DLD1 (cell line): ENCODE data around the gene MEX3C.

Experiments used
- in situ Hi-C: cut with HindIII; loops from 2 replicates; pipeline ENCODE4 v1.10.0; 2017; ENCODE audit warnings: low sequenced_read_pairs

Gene MEX3C

DNA sequence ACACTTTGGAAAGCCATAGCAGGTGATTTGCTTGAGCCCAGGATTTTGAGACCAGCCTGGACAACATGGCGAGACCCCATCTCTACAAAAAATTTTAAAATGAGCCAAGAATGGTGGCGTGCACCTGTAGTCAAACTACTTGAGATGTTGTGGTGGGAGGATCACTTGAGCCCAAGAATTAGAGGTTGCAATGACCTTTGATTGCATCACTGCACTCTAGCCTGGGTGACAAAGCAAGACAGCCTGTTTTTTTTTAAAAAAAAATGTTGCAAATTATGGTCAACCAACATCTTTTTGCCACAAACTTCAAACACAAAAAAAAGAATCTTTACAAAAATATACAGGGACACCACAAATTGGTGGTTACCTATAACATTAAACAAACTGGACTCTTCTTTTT is 40.3 kb downstream of the MEX3C start:
- in situ Hi-C loops = no loop called here

DNA sequence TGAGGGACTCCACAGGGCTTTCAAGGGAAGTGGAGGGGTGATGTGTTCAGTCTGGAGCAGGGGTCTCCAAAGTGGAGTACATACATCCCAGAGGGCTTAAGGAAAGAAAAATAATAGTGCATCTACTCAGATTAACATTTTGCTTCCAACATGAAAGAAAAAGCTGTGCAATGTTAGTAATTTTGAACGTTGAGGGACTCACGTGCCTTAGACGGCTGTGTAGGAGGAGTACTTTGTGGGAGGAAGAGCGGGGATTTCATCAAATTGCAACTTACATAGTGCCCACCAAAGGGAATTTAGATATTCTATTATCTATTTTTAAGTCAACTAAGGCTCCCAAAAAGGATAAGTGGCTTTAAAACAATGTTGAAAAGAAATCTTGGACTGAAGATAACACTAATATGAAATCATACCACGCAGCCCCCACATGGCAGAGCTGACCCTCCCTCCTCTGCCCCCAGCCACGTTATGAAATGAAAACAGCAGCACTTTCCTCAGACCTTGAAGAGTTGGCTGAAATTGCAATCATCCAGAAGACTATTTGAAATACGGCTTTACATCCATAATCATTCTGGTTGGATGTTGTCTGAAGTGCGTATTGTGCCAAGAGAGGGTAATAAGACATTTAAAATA is 42.9 kb downstream of the MEX3C start:
- in situ Hi-C loops = no loop called here

GRCh38 chr18:51153659-51154371 is 43.7 kb downstream of the MEX3C start:
- in situ Hi-C loops = no loop called here

GRCh38 chr18:51151568-51152511 is 45.6 kb downstream of the MEX3C start:
- in situ Hi-C loops = no loop called here

GRCh38 chr18:51151185-51151567 is 46.3 kb downstream of the MEX3C start:
- in situ Hi-C loops = no loop called here

DNA sequence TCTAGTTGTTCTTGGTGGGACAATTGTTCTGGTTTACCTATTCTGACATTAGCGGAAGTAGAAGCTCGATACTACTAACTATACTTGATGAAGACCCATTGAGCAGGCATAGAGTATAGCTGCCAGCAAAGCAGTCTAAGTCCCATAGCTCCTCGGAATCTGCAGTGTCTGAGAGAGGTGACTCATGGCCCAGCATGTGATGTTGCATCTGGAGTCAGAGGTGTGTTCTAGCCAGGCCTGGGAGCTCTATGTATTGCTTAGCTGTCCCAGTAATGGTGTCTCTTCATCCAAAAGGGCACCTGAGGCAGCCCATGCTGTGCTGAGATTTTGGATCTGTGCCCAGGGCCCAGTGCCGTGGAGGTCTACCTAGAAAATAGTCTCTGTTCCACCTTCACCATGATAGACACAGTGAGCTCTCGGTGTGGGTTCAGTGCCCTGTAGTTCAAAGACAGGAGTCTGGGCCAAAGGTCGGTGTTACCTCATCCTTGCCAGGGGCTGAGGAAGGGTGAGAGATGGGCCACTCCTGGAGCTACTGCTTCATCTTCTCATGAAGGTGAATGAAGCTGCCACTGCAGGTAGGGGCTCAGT is 47.3 kb downstream of the MEX3C start:
- in situ Hi-C loops = no loop called here

DNA sequence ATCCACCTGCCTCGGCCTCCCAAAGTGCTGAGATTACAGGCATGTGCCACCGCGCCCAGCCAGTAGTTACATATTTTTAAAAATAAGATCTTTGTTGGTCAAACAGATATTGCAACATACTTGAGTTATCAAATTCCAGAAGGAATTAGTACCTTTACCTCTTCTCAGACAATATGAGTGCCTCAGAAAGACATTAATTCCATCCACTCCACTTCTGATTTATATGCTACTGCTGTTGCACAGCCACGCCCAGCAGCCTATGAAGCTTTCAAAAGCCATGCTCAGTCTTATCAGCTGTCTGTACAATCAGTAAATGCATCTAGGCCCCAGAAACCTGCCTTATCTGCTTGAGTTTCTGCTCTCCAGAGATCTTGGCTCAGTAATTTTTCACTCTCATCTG is 47.8 kb downstream of the MEX3C start:
- in situ Hi-C loops = no loop called here

GRCh38 chr18:51146909-51147308 is 50.6 kb downstream of the MEX3C start:
- in situ Hi-C loops = no loop called here

DNA sequence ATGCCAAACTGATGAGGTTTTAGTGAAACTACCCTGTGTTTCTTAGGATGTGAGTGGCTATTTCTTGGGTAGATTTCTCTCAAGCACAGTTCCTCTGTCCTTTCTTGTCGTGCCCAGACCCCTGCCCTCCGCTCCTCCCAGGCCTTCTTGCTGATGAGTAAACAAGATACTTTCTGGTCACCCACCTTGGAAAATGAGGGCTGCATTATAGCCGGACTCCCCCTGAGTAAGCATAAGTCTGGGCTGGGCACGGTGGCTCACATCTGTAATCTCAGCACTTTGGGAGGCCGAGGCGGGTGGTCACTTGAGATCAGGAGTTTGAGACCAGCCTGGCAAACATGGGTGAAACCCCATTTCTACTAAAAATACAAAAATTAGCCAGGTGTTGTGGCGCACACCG is 58.5 kb downstream of the MEX3C start:
- in situ Hi-C loops = no loop called here

GRCh38 chr18:51137891-51138290 is 59.6 kb downstream of the MEX3C start:
- in situ Hi-C loops = no loop called here

- in situ Hi-C loops = no loop called here
Observed at GRCh38 chr18:51137026-51137729, 60.3 kb downstream of the MEX3C start.

DNA sequence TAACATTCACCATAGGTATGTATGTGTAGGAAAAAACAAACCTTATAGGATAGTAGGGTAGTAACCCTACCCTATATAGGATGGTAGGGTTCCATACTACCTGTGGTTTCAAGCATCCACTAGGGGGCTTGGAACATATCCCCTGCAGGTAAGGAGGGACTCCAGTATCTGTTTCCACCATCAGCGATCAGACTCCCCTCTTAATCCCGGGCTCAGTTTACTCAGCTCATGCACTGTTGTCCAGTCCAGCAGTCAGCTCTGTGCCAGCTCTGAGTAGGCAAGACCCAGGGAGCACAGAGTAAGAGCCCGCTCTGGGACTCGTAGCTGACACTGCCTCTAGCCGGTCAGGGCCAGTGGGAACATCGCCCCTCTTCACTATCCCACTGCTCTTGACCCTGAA is 61.7 kb downstream of the MEX3C start:
- in situ Hi-C loops = no loop called here

DNA sequence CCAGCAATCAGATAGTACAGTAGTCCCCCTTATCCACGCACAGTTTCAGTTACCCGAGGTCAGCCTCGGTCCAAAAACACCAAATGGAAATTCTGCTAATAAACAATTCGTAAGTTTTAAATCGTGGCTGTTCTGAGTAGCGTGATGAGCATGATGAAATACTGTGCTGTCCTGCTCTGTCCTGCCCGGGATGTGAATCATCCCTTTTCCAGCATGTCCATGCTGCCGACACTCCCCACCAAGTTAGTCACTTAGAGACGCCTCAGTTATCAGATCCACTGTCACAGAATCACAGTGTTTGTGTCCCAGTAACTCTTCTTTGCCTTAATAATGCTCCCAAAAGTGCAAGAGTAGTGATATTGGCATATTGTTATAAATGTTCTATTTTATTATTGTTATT is 62.1 kb downstream of the MEX3C start:
- in situ Hi-C loops = no loop called here

DNA sequence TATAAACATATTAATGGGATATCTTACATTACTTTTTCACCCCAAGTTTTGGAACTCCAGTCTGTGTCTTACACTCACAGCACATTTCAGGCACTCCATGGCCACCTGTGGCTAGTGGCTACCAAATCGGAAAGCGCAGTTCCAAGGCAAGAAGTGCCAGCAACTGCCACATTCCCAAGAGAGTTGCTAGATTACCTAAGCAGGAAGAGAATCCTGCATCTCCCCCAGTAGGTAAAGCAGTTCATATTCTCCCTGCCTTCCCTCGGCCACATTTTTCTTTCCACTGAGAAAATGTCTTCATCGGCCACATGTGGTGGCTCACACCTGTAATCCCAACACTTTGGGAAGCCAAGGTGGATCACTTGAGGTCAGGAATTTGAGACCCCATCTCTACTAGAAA is 62.8 kb downstream of the MEX3C start:
- in situ Hi-C loops = no loop called here

DNA sequence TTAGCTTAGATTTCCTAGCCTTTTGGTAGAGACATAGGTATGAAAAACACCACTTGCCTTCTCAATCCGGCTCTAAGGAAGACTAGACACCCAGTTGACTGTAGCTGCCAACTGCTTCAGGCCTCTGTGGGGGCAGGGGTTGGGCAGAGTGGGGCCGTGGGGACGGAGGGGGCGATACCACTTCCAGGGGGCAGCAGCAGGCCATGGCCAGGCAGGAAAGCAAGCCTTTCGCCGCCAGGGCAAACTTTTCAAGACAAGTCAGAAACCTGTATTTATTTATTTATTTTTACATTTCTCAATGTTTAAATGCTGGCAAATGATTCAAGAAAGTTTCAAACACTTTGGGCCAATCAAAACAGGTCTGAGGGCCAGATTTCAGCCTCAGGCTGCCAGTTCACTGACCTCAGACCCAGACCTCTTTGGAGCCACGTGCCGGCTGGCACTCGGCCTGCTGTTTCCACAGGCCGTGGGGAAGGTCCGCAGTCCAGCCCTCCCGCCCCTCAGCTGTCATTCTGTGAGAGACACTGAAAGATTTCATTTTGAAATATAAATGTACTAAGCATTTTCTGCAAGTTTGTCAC is 63.8 kb downstream of the MEX3C start:
- in situ Hi-C loops = no loop called here

- in situ Hi-C loops = no loop called here
Observed at GRCh38 chr18:51132256-51132935, 65.1 kb downstream of the MEX3C start.

DNA sequence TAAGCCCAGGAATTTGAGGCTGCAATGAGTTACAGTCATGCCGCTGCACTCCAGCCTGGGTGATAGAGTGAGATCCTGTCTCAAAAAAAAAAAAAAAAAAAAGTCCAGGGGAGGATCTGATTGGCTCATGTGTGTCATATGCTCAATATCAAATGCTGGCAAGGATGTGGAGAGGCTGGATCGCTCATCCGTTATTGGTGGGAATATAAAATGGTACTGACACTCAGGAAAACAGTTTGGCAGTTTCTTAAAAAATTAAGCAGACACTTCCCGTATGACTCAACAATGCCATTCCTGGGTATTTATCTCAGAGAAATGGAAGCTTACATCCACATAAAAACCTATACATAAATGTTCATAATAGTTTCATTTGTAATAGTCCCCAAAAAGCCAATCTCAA is 68.9 kb downstream of the MEX3C start:
- in situ Hi-C loops = loop anchor here (5.0 kb wide), 1 partner anchor 64 kb away; no protein-coding TSS in a partner anchor

- in situ Hi-C loops = loop anchor here (5.0 kb wide), 1 partner anchor 65 kb away; no protein-coding TSS in a partner anchor
Observed at GRCh38 chr18:51127664-51128063, 69.8 kb downstream of the MEX3C start.

DNA sequence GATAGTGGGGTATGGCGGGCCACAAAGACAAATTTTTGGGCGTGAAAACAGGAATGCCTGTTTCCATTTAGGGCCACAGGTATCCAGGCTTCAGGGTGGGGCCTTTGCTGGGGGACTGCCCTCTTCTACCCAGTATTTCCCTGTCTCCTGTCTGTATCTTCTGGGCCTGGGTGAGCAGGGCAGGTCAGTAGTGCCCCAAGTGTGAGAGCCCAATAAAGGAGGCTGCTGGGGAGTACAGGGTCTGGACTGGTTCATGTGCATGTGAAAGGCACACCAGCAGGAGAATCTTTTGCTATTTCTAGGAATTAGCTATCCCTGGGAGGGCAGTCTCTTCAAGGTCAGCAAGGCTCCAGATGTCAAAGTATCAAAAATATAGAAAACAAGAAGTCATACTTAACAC is 71.5 kb downstream of the MEX3C start:
- in situ Hi-C loops = loop anchor here (5.0 kb wide), 1 partner anchor 66 kb away; no protein-coding TSS in a partner anchor
